ENCODE measurements around the gene PPP1R17. TPM values are rescaled to one million over a fixed set of nuclear protein-coding genes. Genes with fewer than 3 reads are reported as not detected.

Gene PPP1R17
- total and polyA plus RNA-seq, 8 donors, result not detected

DNA sequence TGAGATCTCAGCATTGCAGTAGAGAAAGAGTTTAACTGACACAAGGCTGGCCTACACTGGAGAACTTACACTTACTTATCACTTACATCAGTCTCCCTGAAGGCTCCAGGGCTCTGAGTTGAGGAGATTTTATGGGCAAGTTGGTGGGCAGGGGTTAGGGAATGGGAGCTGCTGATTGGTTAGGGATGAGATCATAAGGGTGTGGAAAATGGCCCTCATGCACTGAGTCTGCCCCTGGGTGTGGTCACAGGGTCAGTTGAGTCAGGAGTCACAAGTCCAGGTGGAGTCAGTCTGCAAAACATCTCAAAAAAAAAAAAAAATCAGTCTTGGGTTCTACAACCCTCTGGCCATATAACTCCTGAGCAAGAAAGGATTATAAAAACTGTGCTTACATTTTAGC is 60.5 kb downstream of the PPP1R17 start:
- no peak for ATAC-seq
- Histone ChIP-seq H3K36me3 (no peaks in the 10 kb centered on the region), H3K27me3 (no peaks in the 10 kb centered on the region), H3K27ac (no peak overlapping the region), H3K4me3 (no peak overlapping the region), H3K9me3 (no peaks in the 10 kb centered on the region), H3K4me1 (no peaks in the 10 kb centered on the region)
- TF ChIP-seq, protein P1, sequence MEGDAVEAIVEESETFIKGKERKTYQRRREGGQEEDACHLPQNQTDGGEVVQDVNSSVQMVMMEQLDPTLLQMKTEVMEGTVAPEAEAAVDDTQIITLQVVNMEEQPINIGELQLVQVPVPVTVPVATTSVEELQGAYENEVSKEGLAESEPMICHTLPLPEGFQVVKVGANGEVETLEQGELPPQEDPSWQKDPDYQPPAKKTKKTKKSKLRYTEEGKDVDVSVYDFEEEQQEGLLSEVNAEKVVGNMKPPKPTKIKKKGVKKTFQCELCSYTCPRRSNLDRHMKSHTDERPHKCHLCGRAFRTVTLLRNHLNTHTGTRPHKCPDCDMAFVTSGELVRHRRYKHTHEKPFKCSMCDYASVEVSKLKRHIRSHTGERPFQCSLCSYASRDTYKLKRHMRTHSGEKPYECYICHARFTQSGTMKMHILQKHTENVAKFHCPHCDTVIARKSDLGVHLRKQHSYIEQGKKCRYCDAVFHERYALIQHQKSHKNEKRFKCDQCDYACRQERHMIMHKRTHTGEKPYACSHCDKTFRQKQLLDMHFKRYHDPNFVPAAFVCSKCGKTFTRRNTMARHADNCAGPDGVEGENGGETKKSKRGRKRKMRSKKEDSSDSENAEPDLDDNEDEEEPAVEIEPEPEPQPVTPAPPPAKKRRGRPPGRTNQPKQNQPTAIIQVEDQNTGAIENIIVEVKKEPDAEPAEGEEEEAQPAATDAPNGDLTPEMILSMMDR (IDR thresholded peaks at IDR 0.05), result no peak
- intact Hi-C loops (cut with DNase I), result loop anchor here in 1 of 2 donors (5.0 kb wide), 1 partner anchor 600 kb away; no protein-coding TSS in a partner anchor
- no peak for DNase-seq

GRCh38 chr7:31748084-31748483 is 61.1 kb downstream of the PPP1R17 start:
- DNase-seq, result no peak
- H3K36me3 ChIP-seq, result no peaks in the 10 kb centered on the region
- ATAC-seq, result no peak
- intact Hi-C loops (cut with DNase I), result loop anchor here in 1 of 2 donors (5.0 kb wide), 1 partner anchor 599 kb away; no protein-coding TSS in a partner anchor
- H3K27me3 ChIP-seq, result no peaks in the 10 kb centered on the region
- H3K4me3 ChIP-seq, result no peak overlapping the region
- H3K9me3 ChIP-seq, result no peaks in the 10 kb centered on the region
- no peak overlapping the region for H3K27ac ChIP-seq
- H3K4me1 ChIP-seq, result no peaks in the 10 kb centered on the region
- TF ChIP-seq, protein P1 (IDR thresholded peaks at IDR 0.05), result no peak

DNA sequence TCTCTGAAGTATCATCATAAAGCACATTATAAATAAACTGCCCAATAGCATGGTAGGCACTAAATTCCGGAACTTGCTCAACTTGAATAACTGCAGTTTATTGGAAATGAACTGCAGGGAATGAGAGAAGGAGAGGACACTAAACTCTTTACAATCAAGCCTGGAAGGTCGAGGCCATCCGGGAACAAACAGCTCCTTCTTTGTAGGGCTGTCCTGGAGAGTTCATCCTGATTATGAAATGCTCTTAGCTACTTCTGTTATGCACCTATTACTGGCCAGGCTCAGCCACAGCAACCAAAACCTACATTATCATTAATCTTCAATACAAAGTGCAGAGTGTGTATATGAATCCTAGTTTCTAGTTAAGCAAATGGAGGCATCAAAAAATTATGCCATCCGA is 64.7 kb downstream of the PPP1R17 start:
- Histone ChIP-seq H3K9me3 (no peaks in the 10 kb centered on the region), H3K36me3 (no peaks in the 10 kb centered on the region), H3K4me1 (no peaks in the 10 kb centered on the region), H3K4me3 (no peak overlapping the region), H3K27me3 (no peaks in the 10 kb centered on the region), H3K27ac (no peak overlapping the region)
- intact Hi-C loops (cut with DNase I), result no loop called here
- ATAC-seq (no peak), DNase-seq (no peak)
- TF ChIP-seq, protein P1 (IDR thresholded peaks at IDR 0.05), result no peak

Other genes with a start within 250 kb of the PPP1R17 start
- under 1 TPM in 1 of 2 donors, not detected in 1; 0.60 TPM for gene ITPRID1, start 173.1 kb upstream of the PPP1R17 start, total RNA-seq
- under 1 TPM in 3 of 6 donors, not detected in 3; 0.04 to 0.09 (median 0.07) TPM for gene ITPRID1, start 173.1 kb upstream of the PPP1R17 start, polyA plus RNA-seq (ENCODE audit: insufficient read length in 6 of 6)